GM23338 (cell line): ENCODE results near the gene HOXA1. TPM values are rescaled to one million over a fixed set of nuclear protein-coding genes. Genes with fewer than 3 reads are reported as not detected.
A peak's percentile ranks its signal among the peaks of the same experiment; 100 is the strongest.

Experiments used
- ATAC-seq: fragments of 200-7000 bp; cut with Tn5 transposase; 3 replicates; pipeline ENCODE4 v1.9.1; 2020
- DNase-seq: peaks from one replicate; pipeline ENCODE4 v3.0.0-alpha.2; 2015; ENCODE audit warnings: low spot score
- H2AFZ ChIP-seq: fragments of 200-600 bp; sonication (generic); 2 replicates; pipeline ENCODE4 v1.8.0; 2016; ENCODE audit warnings: antibody characterized with exemption, mild to moderate bottlenecking, moderate library complexity
- H3F3A ChIP-seq: fragments of 200-600 bp; sonication (generic); replicated peaks from 2 replicates; pipeline ENCODE4 v1.8.0; 2017; ENCODE audit warnings: antibody characterized with exemption, mixed run types, low read depth
- H3K27ac ChIP-seq: fragments of 200-600 bp; sonication (generic); 2 replicates; pipeline ENCODE4 v1.6.1; 2016; ENCODE audit warnings: low read depth
- H3K27me3 ChIP-seq: fragments of 200-600 bp; sonication (generic); 2 replicates; pipeline ENCODE4 v1.8.0; 2016; ENCODE audit warnings: mild to moderate bottlenecking, mixed run types, moderate library complexity; ENCODE audit not compliant: insufficient read depth
- H3K36me3 ChIP-seq: fragments of 200-600 bp; sonication (generic); 2 replicates; pipeline ENCODE4 v1.8.0; 2016; ENCODE audit warnings: mild to moderate bottlenecking; ENCODE audit not compliant: insufficient read depth
- H3K4me1 ChIP-seq: fragments of 200-600 bp; sonication (generic); 2 replicates; pipeline ENCODE4 v1.8.0; 2016; ENCODE audit warnings: mild to moderate bottlenecking, moderate library complexity; ENCODE audit not compliant: insufficient read depth
- H3K4me2 ChIP-seq: fragments of 200-600 bp; sonication (generic); 2 replicates; pipeline ENCODE4 v1.7.1; 2017; ENCODE audit warnings: mixed run types
- H3K4me3 ChIP-seq: fragments of 200-600 bp; sonication (generic); 2 replicates; pipeline ENCODE4 v1.6.1; 2016; ENCODE audit warnings: mixed run types
- H3K79me2 ChIP-seq: fragments of 200-600 bp; sonication (generic); replicated peaks from 2 replicates; pipeline ENCODE4 v1.8.0; 2017; ENCODE audit warnings: mild to moderate bottlenecking; ENCODE audit not compliant: insufficient read depth
- H3K9me2 ChIP-seq: fragments of 200-600 bp; sonication (generic); 2 replicates; pipeline ENCODE4 v1.8.0; 2017; ENCODE audit not compliant: insufficient read depth
- H4K20me1 ChIP-seq: fragments of 200-600 bp; sonication (generic); replicated peaks from 2 replicates; pipeline ENCODE4 v1.8.0; 2017; ENCODE audit warnings: mild to moderate bottlenecking; ENCODE audit not compliant: insufficient read depth
- H3K27ac Mint-ChIP-seq: 2 replicates; pipeline ENCODE4 v1.8.0; 2020; ENCODE audit warnings: inconsistent platforms, mild to moderate bottlenecking, moderate library complexity, mixed read lengths
- H3K27me3 Mint-ChIP-seq: 3 replicates; pipeline ENCODE4 v1.8.0; 2022; ENCODE audit warnings: low read depth, mild to moderate bottlenecking, moderate library complexity, mixed read lengths, inconsistent platforms; ENCODE audit not compliant: insufficient read depth, poor library complexity
- H3K36me3 Mint-ChIP-seq: 3 replicates; pipeline ENCODE4 v1.8.0; 2021; ENCODE audit warnings: low read depth, mild to moderate bottlenecking, inconsistent platforms, moderate library complexity, mixed read lengths
- H3K4me1 Mint-ChIP-seq: 3 replicates; pipeline ENCODE4 v1.8.0; 2020; ENCODE audit warnings: mild to moderate bottlenecking, inconsistent platforms, mixed read lengths
- H3K4me3 Mint-ChIP-seq: 3 replicates; pipeline ENCODE4 v1.8.0; 2021; ENCODE audit warnings: moderate library complexity, mild to moderate bottlenecking, inconsistent platforms, mixed read lengths
- H3K9me3 Mint-ChIP-seq: 3 replicates; pipeline ENCODE4 v1.8.0; 2020; ENCODE audit warnings: moderate library complexity, mild to moderate bottlenecking, inconsistent platforms, mixed read lengths
- CTCF ChIP-seq, 2 experiments: fragments of 200-600 bp in 1 of 2; sonication (generic) in 1 of 2; conservative IDR thresholded peaks; 2 replicates each; pipeline versions ENCODE4 v1.5.1 to v1.6.1; 2016 to 2017; ENCODE audit warnings: antibody characterized with exemption in 2 of 2, low read depth in 2 of 2, mild to moderate bottlenecking in 2 of 2, moderate library complexity in 1 of 2
- EZH2 ChIP-seq: fragments of 200-600 bp; sonication (generic); IDR thresholded peaks from one replicate; pipeline ENCODE4 v1.8.0; 2017; ENCODE audit warnings: antibody characterized with exemption, mild to moderate bottlenecking, low read depth; ENCODE audit not compliant: unreplicated experiment
- EZH2phosphoT487 ChIP-seq: fragments of 200-600 bp; sonication (generic); IDR thresholded peaks from one replicate; pipeline ENCODE4 v1.8.1; 2018; ENCODE audit warnings: antibody characterized with exemption; ENCODE audit not compliant: unreplicated experiment
- JUNB ChIP-seq: IDR thresholded peaks from one replicate; pipeline ENCODE4 v1.6.1; 2016; ENCODE audit warnings: antibody characterized with exemption; ENCODE audit not compliant: unreplicated experiment
- REST ChIP-seq: IDR thresholded peaks from one replicate; pipeline ENCODE4 v1.6.1; 2018; ENCODE audit warnings: antibody characterized with exemption; ENCODE audit not compliant: unreplicated experiment
- ZNF114 ChIP-seq: fragments of 250-450 bp; sonication (Bioruptor Pico); IDR thresholded peaks from 2 replicates; pipeline ENCODE4 v1.5.0; 2020; ENCODE audit warnings: mild to moderate bottlenecking, moderate library complexity
- ZNF331 ChIP-seq: fragments of 250-450 bp; sonication (Bioruptor Pico); IDR thresholded peaks from 2 replicates; pipeline ENCODE4 v1.5.0; 2020; ENCODE audit warnings: low read depth, mild to moderate bottlenecking, moderate library complexity
- polyA plus RNA-seq: library from polyadenylated mRNA; unstranded; fragments of >200 nt; fragmentation: Nextera tagmentation; extraction: Ambion mirVana; gene quantifications from 2 replicates; pipeline ENCODE4 v1.2.1, GENCODE V29; 2016
- total RNA-seq: library from RNA; depleted of rRNA; stranded (reverse); fragments of >200 nt; shearing (Covaris generic); gene quantifications from 2 replicates; pipeline ENCODE4 v1.2.3, GENCODE V29; 2014

Gene HOXA1
- total and polyA plus RNA-seq, 2 experiments from 2014 or later, result not detected

- peaks cover 11% of the 10 kb centered on the region; the same call in 2 of the 3 replicates for H3K9me3 Mint-ChIP-seq
- H2AFZ ChIP-seq, result no peak overlapping the region
- H3K27ac Mint-ChIP-seq, result no peak overlapping the region
Observed at GRCh38 chr7:27106901-27107240, 11.1 kb upstream of the HOXA1 start.

More at GRCh38 chr7:27106901-27107240, 11.1 kb upstream of the HOXA1 start:
- peaks cover 76% of the 10 kb centered on the region for H4K20me1 ChIP-seq
- no peak overlapping the region; the same call in 2 of the 3 replicates for H3K4me3 Mint-ChIP-seq
- no peaks in the 10 kb centered on the region for H3K9me2 ChIP-seq
- DNase-seq (no peak), ATAC-seq (no peak)
- peaks cover 44% of the 10 kb centered on the region for H3F3A ChIP-seq
- peaks cover 100% of the 10 kb centered on the region for H3K27me3 Mint-ChIP-seq
- peaks cover 24% of the 10 kb centered on the region for H3K4me1 Mint-ChIP-seq
- peak overlapping the region; percentile 41 for H3K4me3 ChIP-seq
- H3K27me3 ChIP-seq, result peaks cover 100% of the 10 kb centered on the region
- H3K79me2 ChIP-seq, result no peaks in the 10 kb centered on the region
- H3K36me3 Mint-ChIP-seq, result no peaks in the 10 kb centered on the region; the same call in 2 of the 3 replicates
- TF ChIP-seq EZH2, result peak; percentile 95
- no peak for TF ChIP-seq ZNF331 (CRISPR knock-in tag)
- no peak for TF ChIP-seq CTCF (conservative IDR thresholded peaks at IDR 0.05; ENCODE audit: low read depth in 2 of 2)
- TF ChIP-seq ZNF114 (CRISPR knock-in tag), result no peak
- TF ChIP-seq JUNB, result no peak
- peak; percentile 30 for TF ChIP-seq EZH2phosphoT487
- no peak for TF ChIP-seq REST
- H3K27ac ChIP-seq, result no peak overlapping the region
- no peaks in the 10 kb centered on the region for H3K36me3 ChIP-seq
- H3K4me1 ChIP-seq, result peaks cover 25% of the 10 kb centered on the region
- peak overlapping the region; percentile 71 for H3K4me2 ChIP-seq
